DMS114 treated with DMSO at 0.1 percent for 48 hours (cell line): ENCODE results near the gene ZCRB1.

Experiments used
- DNase-seq: peaks from one replicate; lab custom pipeline; 2025; ENCODE audit not compliant: unreplicated experiment; lab: John Stamatoyannopoulos, UW

Gene ZCRB1

DNA sequence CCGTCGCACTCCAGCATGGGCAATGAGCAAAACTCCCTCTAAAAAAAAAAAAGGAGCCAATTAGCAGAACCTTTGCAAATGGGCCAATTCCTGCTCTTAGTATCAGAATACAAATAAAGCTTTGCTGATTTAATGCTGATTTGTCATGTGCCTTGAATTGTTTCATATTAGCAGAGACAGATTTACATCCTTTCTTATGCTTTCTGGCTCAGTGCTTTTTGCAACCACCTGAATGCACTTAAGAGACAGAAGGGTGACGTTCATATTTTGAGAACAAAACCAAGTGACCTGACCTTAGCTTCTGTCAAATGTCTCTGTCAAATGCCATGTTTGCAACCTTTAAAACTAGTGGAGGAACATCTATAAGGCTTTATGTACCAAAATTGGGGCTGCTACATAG, 44.0 kb downstream of the ZCRB1 start:
- DNase-seq, result no peak

DNA sequence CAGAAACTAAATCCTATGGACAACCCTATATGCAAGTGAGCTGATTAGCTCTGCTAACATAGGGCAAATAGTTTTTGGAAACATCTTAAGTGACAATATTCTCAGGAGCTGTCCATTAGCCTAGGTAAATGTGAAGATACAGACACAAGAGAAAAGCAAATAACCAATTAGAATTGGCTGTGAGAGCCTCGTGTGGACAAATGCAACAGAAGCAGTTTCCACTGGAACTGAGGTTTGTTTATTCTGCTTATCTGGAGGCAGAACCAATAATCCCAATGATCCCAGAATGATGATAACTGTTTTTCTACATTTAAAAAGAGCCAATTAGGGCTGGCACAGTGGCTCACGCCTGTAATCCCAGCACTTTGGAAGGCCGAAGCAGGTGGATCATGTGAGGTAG, 44.6 kb downstream of the ZCRB1 start:
- no peak for DNase-seq

DNA sequence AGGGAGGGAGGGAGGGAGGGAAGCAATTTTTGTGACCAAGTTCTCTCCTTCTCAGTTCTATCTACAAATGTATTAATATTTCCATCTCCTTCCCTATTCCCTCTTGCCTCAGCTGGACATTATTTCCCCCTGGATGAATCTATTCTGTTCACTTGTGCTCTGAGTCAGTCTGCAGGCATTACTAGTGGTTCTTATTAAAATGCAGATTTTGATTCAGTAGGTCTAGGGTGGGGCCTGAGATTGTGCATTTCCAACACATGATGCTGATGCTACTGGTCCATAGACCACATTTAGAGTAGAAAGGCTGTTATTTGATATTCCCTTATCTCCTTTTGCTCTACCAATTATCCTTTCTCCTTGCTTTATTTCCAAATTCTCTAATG, 47.8 kb downstream of the ZCRB1 start:
- DNase-seq, result no peak

DNA sequence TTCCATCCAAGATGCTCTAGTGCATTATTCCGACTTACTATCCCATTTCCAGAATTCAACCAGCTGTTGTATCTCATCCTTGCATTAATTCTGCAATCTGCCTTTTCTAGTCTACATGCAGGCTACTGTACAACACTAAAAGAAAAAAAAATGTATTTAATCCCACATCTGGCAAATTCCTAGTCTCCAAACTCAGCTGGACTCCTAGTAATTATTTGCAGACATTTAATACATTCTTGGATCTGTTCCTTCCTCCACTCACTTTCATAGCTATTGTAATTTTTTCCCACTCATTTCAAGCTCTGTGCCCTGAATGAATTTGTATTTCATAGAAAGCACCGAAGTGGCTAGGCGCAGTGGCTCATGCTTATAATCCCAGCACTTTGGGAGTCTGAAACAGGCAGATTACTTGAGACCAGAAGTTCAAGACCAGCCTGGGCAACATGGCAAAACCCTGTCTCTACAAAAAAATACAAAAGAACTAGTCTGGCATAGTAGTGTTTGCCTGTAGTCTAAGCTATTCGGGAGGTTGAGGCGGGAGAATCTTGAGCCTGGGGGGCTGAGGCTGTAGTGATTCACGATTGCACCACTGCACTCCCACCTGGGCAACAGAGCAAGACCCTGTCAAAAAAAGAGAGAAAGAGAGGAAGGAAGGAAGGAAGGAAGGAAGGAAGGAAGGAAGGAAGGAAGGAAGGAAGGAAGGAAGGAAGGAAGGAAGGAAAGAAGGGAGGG, 48.3 kb downstream of the ZCRB1 start:
- DNase-seq, result no peak

DNA sequence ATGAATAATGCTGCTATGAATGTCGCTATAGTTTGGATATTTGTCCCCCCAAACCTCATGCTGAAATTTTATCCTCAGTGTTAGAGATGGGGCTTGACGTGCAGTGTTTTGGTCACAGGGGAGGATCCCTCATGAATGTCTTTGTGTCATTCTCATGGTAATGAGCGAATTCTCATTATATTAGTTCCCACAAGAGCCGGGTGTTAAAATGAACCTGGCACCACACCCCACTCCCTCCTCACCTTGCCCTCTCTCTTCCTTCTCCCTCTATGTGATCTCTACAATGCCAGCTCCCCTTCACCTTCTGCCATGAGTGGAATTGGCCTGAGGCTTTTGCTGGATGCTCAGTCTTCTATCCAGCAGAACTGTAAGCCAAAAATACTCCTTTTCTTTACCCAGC, 50.4 kb downstream of the ZCRB1 start:
- DNase-seq, result no peak

GRCh38 chr12:42273706-42274105, 52.2 kb downstream of the ZCRB1 start:
- DNase-seq, result no peak

DNA sequence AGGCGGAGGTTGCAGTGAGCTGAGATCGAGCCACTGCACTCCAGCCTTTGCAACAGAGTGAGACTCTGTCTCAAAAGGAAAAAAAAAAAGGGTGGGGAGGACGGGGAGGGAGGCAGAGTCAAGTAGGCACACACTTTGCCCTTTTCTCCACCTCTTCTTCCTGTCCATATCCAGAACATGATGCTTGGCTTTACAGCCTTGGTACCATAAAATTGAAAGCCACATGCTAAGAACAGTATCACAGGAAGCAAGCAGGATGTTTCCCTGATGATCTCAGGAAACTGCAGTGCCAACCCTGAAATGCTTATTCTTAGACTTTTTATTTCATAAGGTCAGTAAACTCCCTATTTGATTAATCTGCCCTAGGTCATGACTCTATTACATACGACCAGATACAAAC, 55.3 kb downstream of the ZCRB1 start:
- DNase-seq, result no peak

- no peak for DNase-seq
These were observed 58.3 kb downstream of the ZCRB1 start for GRCh38 chr12:42267413-42268190.

DNA sequence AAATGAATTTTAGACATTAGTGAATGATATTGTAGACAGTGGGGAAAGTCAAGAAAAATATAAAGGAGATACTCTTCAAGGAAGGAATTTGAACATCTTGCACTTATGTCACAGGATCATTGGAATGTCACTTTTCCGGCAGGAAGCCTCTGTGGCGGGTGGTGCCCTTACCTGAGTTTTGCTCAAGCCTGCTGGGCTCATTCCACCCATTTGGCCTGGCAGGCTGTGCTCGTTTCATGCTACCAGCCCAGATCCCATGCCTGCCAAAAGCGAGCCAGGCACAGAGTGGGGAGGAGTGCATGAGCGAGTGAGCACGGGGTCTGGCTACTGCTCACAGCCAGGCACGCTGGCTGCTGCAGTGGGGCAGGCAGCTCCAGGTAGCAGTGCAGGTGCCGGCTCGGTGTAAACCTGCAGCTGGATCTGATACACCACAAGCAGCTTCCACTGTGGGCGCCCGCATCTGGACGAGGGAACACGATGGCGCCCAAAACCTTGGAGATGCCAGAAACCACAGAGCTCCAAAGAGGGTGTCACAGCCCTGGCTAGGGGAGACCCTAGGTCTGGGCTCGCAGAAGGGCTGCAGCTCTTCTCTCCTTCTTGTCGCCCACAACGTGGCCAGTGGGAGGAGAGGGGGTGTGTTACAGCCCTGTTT, 59.2 kb downstream of the ZCRB1 start:
- no peak for DNase-seq

- no peak for DNase-seq
These were observed 63.6 kb downstream of the ZCRB1 start for GRCh38 chr12:42262271-42262670.
